Measurements from ENCODE around the gene SH3BP4.

SH3BP4 gene

DNA sequence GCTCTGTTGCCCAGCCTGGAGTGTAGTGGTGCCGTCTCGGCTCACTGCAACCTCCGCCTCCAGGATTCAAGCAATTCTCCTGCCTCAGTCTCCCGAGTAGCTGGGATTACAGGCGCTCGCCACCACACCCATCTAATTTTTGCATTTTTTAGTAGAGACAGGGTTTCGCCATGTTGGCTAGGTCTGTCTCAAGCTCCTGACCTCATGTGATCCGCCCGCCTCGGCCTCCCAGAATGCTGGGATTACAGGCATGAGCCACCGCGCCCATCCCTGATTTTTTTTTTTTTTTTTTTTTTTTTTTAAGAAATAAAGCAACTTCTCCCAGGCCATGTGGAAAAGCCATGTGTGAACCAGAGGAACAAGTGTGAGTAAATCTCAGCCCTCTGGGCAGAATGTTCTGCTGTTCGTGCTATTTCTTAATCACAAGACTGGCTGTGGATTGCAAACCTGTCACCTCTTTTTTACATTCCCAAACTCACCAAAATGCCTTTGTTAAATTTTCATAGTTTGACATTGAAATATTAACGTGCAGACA is 6.4 kb upstream of the SH3BP4 start:
- DNase-seq: no peak

- no peak for DNase-seq
These were observed 4.3 kb upstream of the SH3BP4 start for GRCh38 chr2:234947556-234947955.

DNA sequence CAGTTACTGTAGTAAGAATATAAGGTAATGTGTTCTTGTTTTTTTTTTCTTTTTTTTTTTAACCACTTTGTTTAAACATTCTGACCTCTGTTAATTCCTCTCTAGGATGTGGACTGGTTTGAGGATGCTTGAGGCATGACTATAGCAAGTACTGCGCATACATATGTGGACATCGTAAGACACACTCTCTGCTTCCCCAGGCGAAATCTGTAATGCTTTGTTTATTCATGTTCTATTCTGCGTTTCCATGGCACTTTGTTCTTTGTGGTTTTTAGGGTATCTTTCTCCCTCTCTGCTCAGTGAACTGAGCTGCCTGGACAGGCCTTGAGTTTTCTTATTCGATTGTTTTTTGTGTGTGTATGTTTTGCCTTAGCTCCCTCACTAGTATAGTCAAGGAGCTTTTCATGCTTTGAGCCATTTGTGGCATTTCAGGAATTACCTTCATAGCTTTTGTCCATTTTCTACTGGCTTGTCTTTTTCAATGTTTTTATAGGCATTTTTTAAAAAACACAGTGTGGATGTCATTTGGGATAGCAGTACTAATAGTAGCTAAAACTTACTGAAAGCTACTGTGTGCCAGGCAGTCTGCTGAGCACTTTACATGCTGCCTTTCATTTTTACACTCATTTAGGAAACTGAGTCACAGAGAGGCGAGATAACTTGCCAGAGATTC is 1.9 kb upstream of the SH3BP4 start:
- no peak for DNase-seq

DNA sequence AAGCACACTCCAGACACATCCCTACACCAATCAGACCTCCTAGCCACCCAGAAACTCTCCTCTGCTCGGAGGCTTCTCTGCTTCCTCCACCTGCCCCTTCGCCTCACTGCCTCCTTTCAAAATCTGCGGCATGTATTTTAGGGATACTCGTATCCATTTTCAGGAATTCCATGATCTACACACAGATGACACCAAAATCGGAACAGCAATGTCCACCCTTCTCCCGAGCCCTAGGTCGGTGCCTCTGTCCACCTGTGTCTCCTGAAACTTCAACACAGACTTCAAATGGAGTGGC is 1.4 kb upstream of the SH3BP4 start:
- DNase-seq: no peak

DNA sequence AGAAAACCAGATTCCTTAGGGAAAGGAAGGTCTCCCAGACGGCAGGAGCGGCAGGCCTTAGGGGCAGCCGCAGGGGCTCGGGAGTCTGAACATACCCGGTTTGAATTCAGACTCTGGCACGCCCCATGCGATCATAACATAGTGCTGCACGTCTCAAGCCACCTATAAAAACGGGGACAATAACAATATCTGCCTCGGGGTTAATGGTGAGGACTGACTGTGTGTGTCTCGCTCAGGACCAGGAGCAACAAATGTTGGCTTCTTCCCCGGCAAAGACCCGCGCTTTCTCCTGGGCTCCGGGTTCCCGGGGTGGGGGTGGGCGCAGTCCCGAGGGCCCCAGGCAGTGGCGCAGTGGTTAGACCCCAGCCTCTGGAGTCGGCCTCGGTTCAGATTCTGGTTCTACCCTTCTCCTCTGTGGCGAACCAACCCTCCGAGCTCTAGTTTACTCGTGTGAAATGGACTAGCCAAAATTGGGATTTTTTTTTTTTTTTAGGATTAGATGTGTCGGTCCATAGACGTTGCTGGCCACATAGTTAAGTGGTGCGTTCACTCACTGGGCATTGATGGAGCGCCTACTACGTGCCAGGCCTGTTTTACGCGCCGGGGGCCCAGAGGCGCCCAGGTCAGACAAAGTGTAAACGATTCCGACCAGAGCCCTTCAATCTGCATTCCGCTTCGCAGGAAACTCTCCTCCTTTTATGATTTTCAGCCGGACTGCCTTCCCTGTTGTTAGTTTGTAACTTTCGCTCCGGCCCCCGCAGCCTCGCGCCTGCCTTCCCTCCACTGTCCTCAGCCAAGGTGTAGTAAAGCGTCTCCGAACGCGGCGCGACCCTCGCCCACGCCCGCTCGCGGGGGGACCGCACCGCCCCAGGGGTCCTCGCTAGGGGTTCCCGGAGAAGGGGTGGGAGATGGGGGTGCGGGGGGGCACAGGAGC is 820 bp upstream of the SH3BP4 start:
- DNase-seq: no peak

- no peak for DNase-seq
These were observed 676 bp downstream of the SH3BP4 start for GRCh38 chr2:234952270-234953115.

DNA sequence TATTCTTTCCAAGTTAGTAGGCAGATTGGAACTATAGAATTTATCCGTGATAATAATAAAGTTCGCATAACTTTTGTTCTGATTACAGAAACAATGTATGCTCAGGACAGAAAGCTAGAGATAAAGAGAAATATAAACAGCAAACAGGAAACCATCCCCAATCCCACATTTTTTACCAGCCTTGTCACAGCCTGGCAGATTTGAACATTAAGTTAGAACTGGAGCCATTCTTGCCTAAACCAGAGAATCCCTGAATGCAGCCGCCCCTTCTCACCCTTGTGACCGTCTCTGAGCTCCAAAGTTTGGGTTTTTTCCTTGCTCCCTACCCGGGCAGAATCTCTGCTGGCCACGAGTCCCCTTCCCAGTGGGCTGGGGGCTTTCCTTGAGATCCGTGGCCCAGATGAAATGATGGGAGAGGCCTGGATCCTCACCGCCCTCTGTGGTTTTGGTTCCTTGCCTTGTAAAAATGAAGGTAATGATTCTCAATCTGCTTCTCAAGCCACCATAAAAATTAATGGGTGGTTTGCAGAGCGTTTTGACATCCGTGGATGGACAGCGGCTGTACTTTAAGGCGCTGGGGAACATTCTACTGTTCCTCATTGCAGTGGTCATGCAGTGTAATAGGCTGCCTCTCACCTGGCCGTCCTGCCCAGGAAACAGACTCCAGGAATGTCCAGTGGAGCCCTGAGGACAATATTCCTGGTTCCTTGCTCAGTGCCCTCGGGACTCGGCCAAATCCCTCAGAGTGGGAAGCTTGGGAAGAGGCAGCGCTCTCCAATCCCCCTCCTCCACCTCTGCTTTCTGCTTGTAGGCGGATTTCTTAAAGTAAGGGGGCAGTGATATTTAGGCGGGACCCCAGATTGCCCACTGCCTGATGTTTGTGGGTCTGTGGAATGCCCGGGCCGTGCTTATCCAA is 1.6 kb downstream of the SH3BP4 start:
- no peak for DNase-seq

GRCh38 chr2:234954551-234954992 is 2.8 kb downstream of the SH3BP4 start:
- no peak for DNase-seq

GRCh38 chr2:234955091-234955591 is 3.3 kb downstream of the SH3BP4 start:
- DNase-seq: no peak

DNA sequence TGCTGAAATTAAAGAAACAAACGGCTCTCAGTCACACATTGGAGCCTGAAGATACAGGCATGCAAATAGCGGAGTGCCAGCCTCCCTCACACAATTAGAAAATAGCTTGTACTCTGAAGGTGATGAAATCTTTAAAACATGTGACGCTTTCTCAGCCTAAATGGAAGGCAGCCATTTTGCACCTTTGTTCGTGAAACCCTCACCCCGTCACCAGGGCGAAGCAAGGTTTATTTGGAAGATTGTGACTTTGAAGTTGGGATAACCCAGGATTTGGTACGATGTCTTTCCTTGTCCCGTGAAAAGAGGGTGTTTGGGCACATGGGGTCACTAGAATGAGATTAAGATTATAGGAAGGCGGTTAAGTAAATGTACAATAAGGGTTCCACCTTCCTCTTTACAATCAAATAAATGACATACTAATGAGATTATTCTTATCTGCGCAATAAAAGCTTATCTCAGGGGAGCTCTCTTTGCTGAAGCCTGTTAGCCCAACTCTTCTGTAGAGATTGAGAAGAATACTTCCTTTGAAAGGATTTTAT is 4.2 kb downstream of the SH3BP4 start:
- no peak for DNase-seq

GRCh38 chr2:234957834-234958135 is 6.0 kb downstream of the SH3BP4 start:
- no peak for DNase-seq

DNA sequence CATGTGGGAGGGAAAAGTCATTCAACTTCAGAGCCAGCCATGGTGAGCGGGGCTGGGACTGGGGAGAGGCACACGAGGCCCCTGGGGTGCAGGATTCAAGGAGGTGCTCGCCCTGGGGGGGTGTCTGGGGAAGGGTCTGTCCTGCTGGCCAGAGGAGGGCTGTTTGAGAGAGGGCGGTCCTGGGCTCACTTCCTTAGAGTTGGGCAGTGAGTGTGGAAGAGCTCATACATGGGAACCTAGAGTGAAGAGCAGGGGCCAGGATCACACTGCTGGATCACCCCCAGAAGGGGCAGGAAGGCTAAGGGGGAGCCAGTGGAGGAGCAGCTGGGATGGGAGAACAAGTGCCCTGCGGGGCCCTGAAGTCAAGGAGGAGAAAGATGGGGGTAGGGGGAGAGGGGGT is 6.5 kb downstream of the SH3BP4 start:
- DNase-seq: no peak

GRCh38 chr2:234958746-234959395 is 7.1 kb downstream of the SH3BP4 start:
- no peak for DNase-seq

DNA sequence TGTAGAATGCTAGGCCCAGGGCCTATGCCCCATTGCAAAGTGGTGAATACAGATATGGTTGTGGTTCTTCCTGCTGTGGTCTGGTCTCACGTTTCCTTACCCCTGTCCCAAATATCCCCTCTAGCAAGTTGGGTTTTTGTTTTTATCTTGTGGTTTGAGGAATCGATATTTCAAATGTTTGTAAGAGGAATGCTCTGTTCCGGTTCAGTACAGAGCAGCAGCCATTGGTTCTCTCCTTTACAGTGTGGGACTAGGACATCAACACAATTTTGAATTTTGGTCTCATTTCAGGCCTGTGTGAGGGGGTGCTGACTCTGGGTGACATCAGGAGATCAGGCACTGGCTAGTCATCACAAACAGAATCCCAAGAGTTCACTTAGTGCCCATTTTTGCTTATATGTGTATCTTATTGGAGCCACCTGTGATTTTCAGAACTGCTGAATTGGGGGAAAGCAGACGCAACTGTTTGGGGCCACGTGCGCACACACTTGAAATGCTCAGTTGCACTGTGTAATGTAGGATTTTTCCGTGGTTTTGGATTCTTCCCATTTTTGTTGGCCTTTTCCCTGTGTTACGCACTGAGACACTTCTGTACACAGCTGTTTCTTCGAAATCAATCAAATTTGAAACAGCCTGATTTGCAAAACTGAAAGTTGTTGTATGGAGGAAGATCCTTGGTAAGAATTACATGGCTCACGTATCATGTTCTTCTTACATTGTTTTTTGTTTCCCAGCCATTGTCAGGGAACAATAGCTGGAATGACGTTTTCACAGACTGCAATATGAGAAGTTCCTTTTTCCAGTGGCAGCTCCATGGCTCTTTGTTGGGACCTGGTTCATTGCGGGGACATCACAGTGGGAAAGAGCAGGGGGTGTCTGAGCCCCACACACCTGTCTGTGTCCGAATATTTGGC is 8.6 kb downstream of the SH3BP4 start:
- no peak for DNase-seq

DNA sequence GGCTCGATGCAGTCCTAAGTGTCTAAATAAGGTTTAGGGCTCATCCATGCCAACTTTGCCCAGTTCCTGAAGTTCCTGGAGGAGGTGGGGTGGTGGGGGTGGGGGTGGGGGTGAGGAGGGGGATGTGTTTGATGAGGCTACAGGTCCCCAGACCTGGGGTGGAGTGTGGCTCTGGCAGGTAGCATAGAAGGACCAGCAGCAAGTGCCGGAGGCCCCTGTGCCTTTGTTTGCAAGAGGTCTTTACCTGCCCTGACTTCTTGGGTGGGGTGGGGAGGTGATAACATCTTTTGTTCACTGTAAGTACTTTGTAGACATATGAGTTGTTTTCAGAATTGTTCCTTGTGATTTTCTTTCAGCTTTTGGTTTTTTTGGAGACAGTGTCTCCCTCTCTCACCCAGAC is 10.0 kb downstream of the SH3BP4 start:
- no peak for DNase-seq

GRCh38 chr2:234963773-234964615 is 12.2 kb downstream of the SH3BP4 start:
- no peak for DNase-seq

GRCh38 chr2:234964631-234965461 is 13.0 kb downstream of the SH3BP4 start:
- DNase-seq: no peak

- DNase-seq: no peak
These were observed 14.5 kb downstream of the SH3BP4 start for GRCh38 chr2:234966340-234966739.

All from SHP77 treated with DMSO at 0.1 percent for 48 hours (cell line).